Transverse colon (tissue), 4 donors: ENCODE results near the gene GRIA4.

Experiments used
- EP300 ChIP-seq: sonication (generic); formaldehyde crosslinking; IDR thresholded peaks from one replicate; pipeline ENCODE4 v1.6.1; 2017; ENCODE audit warnings: antibody characterized with exemption, low read depth
- POLR2A ChIP-seq: fragments of 450-650 bp; IDR thresholded peaks from one replicate; pipeline ENCODE4 v1.6.1; 2016; ENCODE audit warnings: antibody characterized with exemption, mild to moderate bottlenecking, moderate library complexity
- POLR2AphosphoS5 ChIP-seq, 3 donors: sonication (generic); formaldehyde crosslinking; IDR thresholded peaks; one replicate each; pipeline ENCODE4 v1.6.1; 2016; ENCODE audit warnings: antibody characterized with exemption in 3 of 3
- TF ChIP-seq, protein P1 (sequence below), 5 experiments: fragments of 200-600 bp in 3 of 5; fragments of 450-650 bp in 2 of 5; sonication (generic) in 3 of 5; IDR thresholded peaks; 1 replicate in 2 of 5; 2 replicates in 3 of 5; pipeline ENCODE4 v1.5.1; 2016 to 2017; ENCODE audit warnings: antibody characterized with exemption in 5 of 5, inconsistent platforms in 3 of 5, mild to moderate bottlenecking in 2 of 5, moderate library complexity in 1 of 5

DNA sequence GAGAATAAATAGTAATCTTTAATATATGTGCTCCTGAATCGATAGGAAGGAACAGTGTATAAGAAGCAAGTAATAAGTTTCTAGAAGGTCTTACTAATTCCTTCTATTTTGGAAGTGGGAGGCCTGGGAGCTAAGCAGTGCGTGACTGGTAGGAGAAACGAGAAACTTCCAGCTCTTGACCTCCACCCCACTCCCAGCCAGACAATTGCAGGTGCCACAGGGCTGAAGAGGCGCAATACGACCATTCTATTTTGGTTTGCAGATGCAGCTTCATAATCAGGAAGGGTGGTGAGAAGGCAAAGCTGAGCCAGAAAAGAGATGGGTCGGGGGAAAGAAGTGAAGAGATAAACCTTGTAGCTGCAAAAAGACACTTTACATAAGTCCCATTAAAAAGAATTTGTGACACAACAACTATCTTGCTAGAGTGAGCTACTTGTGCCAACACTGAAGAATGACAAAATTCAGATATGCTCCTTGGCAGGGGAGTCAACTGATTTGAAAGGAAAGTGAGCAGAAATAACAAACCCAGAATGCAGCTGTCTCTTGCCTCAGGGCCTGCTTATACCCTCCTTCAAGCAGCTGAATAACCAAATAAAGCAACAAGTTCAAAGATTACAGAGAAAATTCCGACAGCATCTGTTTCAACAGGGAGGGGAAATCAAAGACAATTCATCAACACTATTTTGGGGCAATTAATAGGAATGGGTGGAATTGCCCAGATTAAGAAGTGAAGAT is 35.1 kb downstream of the GRIA4 start:
- TF ChIP-seq POLR2AphosphoS5 (IDR thresholded peaks at IDR 0.05) (no peak), EP300 (no peak), POLR2A (no peak)
- TF ChIP-seq, protein P1, sequence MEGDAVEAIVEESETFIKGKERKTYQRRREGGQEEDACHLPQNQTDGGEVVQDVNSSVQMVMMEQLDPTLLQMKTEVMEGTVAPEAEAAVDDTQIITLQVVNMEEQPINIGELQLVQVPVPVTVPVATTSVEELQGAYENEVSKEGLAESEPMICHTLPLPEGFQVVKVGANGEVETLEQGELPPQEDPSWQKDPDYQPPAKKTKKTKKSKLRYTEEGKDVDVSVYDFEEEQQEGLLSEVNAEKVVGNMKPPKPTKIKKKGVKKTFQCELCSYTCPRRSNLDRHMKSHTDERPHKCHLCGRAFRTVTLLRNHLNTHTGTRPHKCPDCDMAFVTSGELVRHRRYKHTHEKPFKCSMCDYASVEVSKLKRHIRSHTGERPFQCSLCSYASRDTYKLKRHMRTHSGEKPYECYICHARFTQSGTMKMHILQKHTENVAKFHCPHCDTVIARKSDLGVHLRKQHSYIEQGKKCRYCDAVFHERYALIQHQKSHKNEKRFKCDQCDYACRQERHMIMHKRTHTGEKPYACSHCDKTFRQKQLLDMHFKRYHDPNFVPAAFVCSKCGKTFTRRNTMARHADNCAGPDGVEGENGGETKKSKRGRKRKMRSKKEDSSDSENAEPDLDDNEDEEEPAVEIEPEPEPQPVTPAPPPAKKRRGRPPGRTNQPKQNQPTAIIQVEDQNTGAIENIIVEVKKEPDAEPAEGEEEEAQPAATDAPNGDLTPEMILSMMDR (IDR thresholded peaks at IDR 0.05) = no peak
